AG10803 (cell line): ENCODE data around the gene CCL7.
"Not testable (repeated sequence)": the region's sequence is repeated elsewhere in the genome, so short reads cannot be mapped to it uniquely, and the experiment has no call there.

ENCODE experiments used
- DNase-seq: peaks from one replicate; pipeline ENCODE4 v3.0.0; 2010; ENCODE audit warnings: low read depth
- H3K4me3 ChIP-seq: 2 replicates; pipeline ENCODE4 v1.5.1; 2011; ENCODE audit warnings: mild to moderate bottlenecking, low read length, control low read depth
- TF ChIP-seq, protein P1 (sequence below): conservative IDR thresholded peaks from 2 replicates; pipeline ENCODE4 v1.5.1; 2011; ENCODE audit warnings: mild to moderate bottlenecking, low read length, control low read depth, inconsistent platforms

Gene CCL7

DNA sequence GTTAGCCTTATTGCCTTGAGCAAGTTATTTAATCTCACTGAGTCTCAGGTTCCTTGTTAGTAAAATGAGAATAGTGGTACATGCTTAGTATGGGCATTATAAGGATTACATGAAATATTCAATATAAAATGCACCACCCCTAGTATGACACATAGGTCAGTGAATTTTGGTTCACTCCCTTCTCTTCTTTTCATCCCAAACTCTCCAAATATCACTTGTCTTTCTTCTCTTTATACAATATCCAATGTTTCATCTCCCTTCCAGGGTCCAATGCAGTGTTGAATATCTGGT is 43.3 kb upstream of the CCL7 start:
- TF ChIP-seq, protein P1, sequence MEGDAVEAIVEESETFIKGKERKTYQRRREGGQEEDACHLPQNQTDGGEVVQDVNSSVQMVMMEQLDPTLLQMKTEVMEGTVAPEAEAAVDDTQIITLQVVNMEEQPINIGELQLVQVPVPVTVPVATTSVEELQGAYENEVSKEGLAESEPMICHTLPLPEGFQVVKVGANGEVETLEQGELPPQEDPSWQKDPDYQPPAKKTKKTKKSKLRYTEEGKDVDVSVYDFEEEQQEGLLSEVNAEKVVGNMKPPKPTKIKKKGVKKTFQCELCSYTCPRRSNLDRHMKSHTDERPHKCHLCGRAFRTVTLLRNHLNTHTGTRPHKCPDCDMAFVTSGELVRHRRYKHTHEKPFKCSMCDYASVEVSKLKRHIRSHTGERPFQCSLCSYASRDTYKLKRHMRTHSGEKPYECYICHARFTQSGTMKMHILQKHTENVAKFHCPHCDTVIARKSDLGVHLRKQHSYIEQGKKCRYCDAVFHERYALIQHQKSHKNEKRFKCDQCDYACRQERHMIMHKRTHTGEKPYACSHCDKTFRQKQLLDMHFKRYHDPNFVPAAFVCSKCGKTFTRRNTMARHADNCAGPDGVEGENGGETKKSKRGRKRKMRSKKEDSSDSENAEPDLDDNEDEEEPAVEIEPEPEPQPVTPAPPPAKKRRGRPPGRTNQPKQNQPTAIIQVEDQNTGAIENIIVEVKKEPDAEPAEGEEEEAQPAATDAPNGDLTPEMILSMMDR, result no peak
- no peak overlapping the region for H3K4me3 ChIP-seq
- no peak for DNase-seq

DNA sequence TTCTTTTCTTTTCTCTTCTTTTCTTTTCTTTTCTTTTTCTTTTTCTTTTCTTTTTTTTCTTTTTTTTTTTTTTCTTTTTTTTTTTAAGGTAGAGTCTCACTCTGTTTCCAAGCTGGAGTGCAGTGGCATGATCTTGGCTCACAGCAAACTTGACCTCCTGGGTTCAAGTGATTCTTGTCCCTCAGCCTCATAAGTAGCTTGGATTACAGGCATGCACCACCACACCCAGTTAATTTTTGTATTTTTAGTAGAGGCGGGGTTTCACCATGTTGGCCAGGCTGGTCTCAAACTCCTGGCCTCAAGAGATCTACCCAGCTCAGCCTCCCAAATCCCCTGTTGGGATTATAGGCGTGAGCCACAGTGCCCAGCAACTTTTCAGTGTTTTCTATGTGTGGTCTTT is 42.7 kb upstream of the CCL7 start:
- DNase-seq, H3K4me3 ChIP-seq: not testable (repeated sequence)

DNA sequence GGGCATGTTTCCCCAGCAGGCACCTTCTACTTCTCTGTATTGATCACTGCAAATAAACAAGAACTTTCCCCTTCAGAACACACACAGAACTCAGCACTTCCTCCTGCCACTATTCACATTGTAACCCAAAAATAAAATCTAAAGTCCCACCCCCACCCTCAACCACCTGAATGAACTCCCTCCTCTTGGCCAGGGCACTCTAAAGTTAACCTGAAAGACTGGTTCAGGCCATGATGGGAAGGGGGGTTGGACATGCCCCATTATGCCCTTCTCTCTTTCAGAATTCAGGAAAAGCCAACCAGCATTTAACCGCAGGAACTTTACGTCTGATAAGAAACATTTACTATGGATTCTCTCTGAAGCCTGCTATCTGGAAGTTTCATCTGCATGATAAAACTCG is 42.3 kb upstream of the CCL7 start:
- no peak for DNase-seq
- H3K4me3 ChIP-seq, result no peak overlapping the region
- TF ChIP-seq, protein P1, result no peak

- TF ChIP-seq, protein P1, result no peak
- DNase-seq, result no peak
- no peak overlapping the region for H3K4me3 ChIP-seq
These were observed 41.2 kb upstream of the CCL7 start for GRCh38 chr17:34228781-34229180.

DNA sequence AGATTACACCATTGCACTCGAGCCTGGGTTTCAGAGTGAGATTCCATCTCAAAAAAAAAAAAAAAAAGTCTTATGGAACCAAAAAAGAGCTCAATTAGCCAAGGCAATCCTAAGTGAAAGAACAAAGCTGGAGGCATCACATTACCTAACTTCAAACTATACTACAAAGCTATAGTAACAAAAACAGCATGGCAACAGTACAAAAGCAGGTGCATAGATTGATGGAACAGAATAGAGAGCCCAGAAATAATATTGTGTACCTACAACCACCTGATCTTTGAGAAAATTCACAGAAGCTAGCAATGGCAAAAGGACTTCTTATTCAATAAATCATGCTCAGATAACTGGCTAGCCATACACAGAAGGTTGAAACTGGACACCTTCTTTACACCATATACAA is 39.7 kb upstream of the CCL7 start:
- TF ChIP-seq, protein P1, result no peak
- no peak for DNase-seq

DNA sequence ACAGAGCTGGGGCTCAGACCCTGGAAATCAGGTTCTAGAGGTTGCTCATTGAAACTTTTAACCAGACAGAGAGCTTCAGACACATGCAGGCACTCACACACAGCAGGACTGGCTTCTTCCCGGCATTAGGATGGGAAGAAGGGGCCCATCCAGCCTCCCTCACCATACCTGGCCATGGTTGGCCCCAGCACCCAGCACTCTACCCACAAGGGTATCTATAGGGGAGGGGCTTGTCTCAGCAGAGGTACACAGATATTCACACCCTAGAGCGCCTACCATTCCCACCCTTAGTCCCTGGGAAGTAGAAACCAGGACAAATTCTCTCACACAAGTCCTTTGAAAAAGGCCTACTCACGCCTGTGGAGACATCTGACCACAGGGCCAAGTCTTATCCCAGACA is 35.4 kb upstream of the CCL7 start:
- TF ChIP-seq, protein P1, result no peak
- H3K4me3 ChIP-seq, result no peak overlapping the region
- DNase-seq, result no peak

More for the DNA sequence above, 39.7 kb upstream of the CCL7 start:
- no peak overlapping the region for H3K4me3 ChIP-seq

- no peak for DNase-seq
- TF ChIP-seq, protein P1, result no peak
- H3K4me3 ChIP-seq, result no peak overlapping the region
These were observed 34.5 kb upstream of the CCL7 start for GRCh38 chr17:34235389-34236028.
